Fibroblast of lung (primary cell): Measurements from ENCODE around the gene RYR1. TPM values are rescaled to one million over a fixed set of nuclear protein-coding genes. Genes with fewer than 3 reads are reported as not detected.

ENCODE experiments used
- DNase-seq, 2 donors: peaks; one replicate each; pipeline versions ENCODE4 v3.0.0 to v3.0.0-alpha.2; 2010; ENCODE audit warnings: low read depth in 2 of 2
- H2AFZ ChIP-seq: 2 replicates; pipeline ENCODE4 v1.5.1; 2012; ENCODE audit warnings: low read length, control low read depth, inconsistent platforms
- H3K27ac ChIP-seq: 2 replicates; pipeline ENCODE4 v1.5.1; 2011; ENCODE audit warnings: low read length, control low read depth; ENCODE audit not compliant: insufficient read depth
- H3K27me3 ChIP-seq: 2 replicates; pipeline ENCODE4 v1.5.1; 2011; ENCODE audit warnings: mild to moderate bottlenecking, low read length; ENCODE audit not compliant: control insufficient read depth, insufficient read depth
- H3K36me3 ChIP-seq: 2 replicates; pipeline ENCODE4 v1.5.1; 2011; ENCODE audit warnings: low read length; ENCODE audit not compliant: control insufficient read depth, insufficient read depth
- H3K4me1 ChIP-seq: 2 replicates; pipeline ENCODE4 v1.5.1; 2011; ENCODE audit warnings: low read length; ENCODE audit not compliant: control insufficient read depth, insufficient read depth; ENCODE audit errors: extremely low read depth
- H3K4me2 ChIP-seq: 2 replicates; pipeline ENCODE4 v1.5.1; 2011; ENCODE audit warnings: low read length, control low read depth; ENCODE audit not compliant: insufficient read depth; ENCODE audit errors: extremely low read depth
- H3K4me3 ChIP-seq, 4 experiments: fragments of 200-600 bp in 1 of 4; sonication (generic) in 1 of 4; replicated peaks in 1 of 4; 2 replicates each; pipeline ENCODE4 v1.5.1; 2011 to 2016; ENCODE audit warnings: low read length in 4 of 4, low read depth in 3 of 4, mild to moderate bottlenecking in 3 of 4, control low read depth in 2 of 4, inconsistent platforms in 1 of 4, mixed read lengths in 1 of 4; ENCODE audit not compliant: insufficient read depth in 1 of 4; ENCODE audit errors: control extremely low read depth in 1 of 4
- H3K79me2 ChIP-seq: 2 replicates; pipeline ENCODE4 v1.5.1; 2012; ENCODE audit warnings: mild to moderate bottlenecking, low read length, inconsistent platforms; ENCODE audit not compliant: control insufficient read depth, insufficient read depth
- H3K9ac ChIP-seq: 2 replicates; pipeline ENCODE4 v1.5.1; 2011; ENCODE audit warnings: mild to moderate bottlenecking, low read length, control low read depth; ENCODE audit not compliant: insufficient read depth
- H3K9me3 ChIP-seq: 2 replicates; pipeline ENCODE4 v1.5.1; 2012; ENCODE audit warnings: low read depth, low read length; ENCODE audit not compliant: control insufficient read depth, insufficient read depth
- H4K20me1 ChIP-seq: 2 replicates; pipeline ENCODE4 v1.5.1; 2011; ENCODE audit warnings: low read length; ENCODE audit not compliant: control insufficient read depth, insufficient read depth; ENCODE audit errors: extremely low read depth
- EZH2 ChIP-seq: IDR thresholded peaks from 2 replicates; pipeline ENCODE4 v1.5.1; 2012; ENCODE audit warnings: low read length, control low read depth, mild to moderate bottlenecking; ENCODE audit errors: missing control alignments
- polyA plus RNA-seq, 2 donors: library from polyadenylated mRNA; depleted of rRNA in 1 of 2; stranded (reverse) in 1 of 2; unstranded in 1 of 2; fragments of >200 nt; gene quantifications; 2 replicates each; pipeline ENCODE4 v1.2.1, GENCODE V29; 2011 to 2012; ENCODE audit warnings: missing spikeins in 1 of 2
- total RNA-seq: library from RNA; depleted of rRNA; stranded (reverse); fragments of >200 nt; gene quantifications from 2 replicates; pipeline ENCODE4 v1.2.1, GENCODE V29; 2014
- TF ChIP-seq, protein P1 (sequence below), 2 donors: IDR thresholded peaks in 1 of 2; conservative IDR thresholded peaks in 1 of 2; 1 replicate in 1 of 2; 2 replicates in 1 of 2; pipeline ENCODE4 v1.5.1; 2011 to 2012; ENCODE audit warnings: low read length in 2 of 2, control low read depth in 1 of 2, inconsistent platforms in 1 of 2, low read depth in 1 of 2, mild to moderate bottlenecking in 1 of 2

RYR1 gene
- total and polyA plus RNA-seq, 2 donors (not counting 1 experiment from before 2014, with no cell fraction given): under 0.01 TPM

DNA sequence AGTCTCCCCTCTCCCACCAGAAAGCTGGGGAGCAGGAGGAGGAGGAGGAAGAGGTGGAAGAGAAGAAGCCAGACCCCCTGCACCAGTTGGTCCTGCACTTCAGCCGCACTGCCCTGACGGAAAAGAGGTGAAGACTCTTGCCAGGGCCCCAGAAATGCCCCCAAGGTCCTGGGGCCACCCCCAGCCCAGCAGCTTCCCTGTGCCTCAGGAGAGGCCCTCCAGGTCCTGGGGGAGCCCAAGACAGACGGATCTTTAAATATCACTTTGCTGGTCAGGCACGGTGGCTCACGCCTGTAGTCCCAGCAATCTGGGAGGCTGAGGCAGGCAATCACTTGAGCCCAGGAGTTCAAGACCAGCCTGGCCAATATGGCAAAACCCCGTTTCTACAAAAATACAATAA lies 95.4 kb downstream of the RYR1 start:
- H3K4me2 ChIP-seq: no peak overlapping the region
- H3K9ac ChIP-seq: no peak overlapping the region
- no peak overlapping the region for H3K4me3 ChIP-seq
- no peak for DNase-seq
- no peaks in the 10 kb centered on the region for H3K79me2 ChIP-seq
- H3K27me3 ChIP-seq: no peaks in the 10 kb centered on the region
- no peaks in the 10 kb centered on the region for H3K36me3 ChIP-seq
- TF ChIP-seq EZH2: no peak
- TF ChIP-seq, protein P1, sequence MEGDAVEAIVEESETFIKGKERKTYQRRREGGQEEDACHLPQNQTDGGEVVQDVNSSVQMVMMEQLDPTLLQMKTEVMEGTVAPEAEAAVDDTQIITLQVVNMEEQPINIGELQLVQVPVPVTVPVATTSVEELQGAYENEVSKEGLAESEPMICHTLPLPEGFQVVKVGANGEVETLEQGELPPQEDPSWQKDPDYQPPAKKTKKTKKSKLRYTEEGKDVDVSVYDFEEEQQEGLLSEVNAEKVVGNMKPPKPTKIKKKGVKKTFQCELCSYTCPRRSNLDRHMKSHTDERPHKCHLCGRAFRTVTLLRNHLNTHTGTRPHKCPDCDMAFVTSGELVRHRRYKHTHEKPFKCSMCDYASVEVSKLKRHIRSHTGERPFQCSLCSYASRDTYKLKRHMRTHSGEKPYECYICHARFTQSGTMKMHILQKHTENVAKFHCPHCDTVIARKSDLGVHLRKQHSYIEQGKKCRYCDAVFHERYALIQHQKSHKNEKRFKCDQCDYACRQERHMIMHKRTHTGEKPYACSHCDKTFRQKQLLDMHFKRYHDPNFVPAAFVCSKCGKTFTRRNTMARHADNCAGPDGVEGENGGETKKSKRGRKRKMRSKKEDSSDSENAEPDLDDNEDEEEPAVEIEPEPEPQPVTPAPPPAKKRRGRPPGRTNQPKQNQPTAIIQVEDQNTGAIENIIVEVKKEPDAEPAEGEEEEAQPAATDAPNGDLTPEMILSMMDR (conservative IDR thresholded peaks at IDR 0.05 in 1 of 2, IDR thresholded peaks at IDR 0.05 in 1 of 2; ENCODE audit: low read depth in 1 of 2, low read length in 2 of 2): no peak
- H4K20me1 ChIP-seq: no peaks in the 10 kb centered on the region
- H3K9me3 ChIP-seq: no peaks in the 10 kb centered on the region
- H3K4me1 ChIP-seq: no peaks in the 10 kb centered on the region
- no peak overlapping the region for H3K27ac ChIP-seq
- H2AFZ ChIP-seq: no peak overlapping the region

DNA sequence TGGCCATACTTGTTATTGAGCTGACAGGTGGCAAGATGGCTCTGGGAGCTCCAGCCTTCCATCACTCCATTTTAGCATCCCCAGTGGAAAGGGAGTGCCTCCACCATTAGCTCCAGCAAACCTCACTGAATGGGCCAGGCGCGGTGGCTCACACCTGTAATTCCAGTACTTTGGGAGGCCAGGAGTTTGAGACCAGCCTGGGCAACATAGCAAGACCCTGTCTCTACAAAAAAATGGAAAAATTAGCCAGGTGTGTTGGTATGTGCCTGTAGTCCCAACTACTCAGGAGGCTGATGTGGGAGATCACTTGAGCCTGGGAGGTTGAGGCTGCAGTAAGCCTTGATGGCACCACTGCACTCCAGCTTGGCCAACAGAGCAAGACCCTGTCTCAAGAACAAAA lies 98.0 kb downstream of the RYR1 start:
- H3K4me3 ChIP-seq: no peak overlapping the region
- no peaks in the 10 kb centered on the region for H3K36me3 ChIP-seq
- no peak overlapping the region for H3K4me2 ChIP-seq
- TF ChIP-seq, protein P1 (conservative IDR thresholded peaks at IDR 0.05 in 1 of 2, IDR thresholded peaks at IDR 0.05 in 1 of 2; ENCODE audit: low read depth in 1 of 2, low read length in 2 of 2): no peak
- no peak for TF ChIP-seq EZH2
- no peak overlapping the region for H3K9ac ChIP-seq
- H4K20me1 ChIP-seq: no peaks in the 10 kb centered on the region
- no peak overlapping the region for H3K27ac ChIP-seq
- H2AFZ ChIP-seq: no peak overlapping the region
- no peaks in the 10 kb centered on the region for H3K79me2 ChIP-seq
- no peaks in the 10 kb centered on the region for H3K9me3 ChIP-seq
- no peaks in the 10 kb centered on the region for H3K4me1 ChIP-seq
- H3K27me3 ChIP-seq: no peaks in the 10 kb centered on the region
- no peak for DNase-seq

DNA sequence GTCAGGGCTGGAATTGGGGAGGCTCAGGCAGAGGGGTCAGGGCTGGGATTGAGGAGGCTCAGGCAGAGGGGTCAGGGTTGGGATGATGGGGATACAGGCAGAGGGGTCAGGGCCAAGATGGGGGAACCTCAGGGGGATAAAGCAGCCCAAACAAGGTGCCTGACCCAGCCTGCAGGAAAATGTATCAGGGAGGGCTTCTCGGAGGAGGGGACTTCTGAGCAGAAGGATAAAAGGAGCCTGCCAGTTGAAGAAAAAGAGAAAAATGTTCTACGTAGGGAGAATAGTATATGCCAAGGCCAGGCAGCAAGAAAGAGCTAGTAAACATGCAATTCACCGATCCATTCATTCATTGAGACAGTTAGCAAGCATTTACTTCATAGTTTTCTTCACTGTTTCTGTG lies 99.4 kb downstream of the RYR1 start:
- H3K9me3 ChIP-seq: no peaks in the 10 kb centered on the region
- no peak overlapping the region for H3K4me3 ChIP-seq
- TF ChIP-seq, protein P1 (conservative IDR thresholded peaks at IDR 0.05 in 1 of 2, IDR thresholded peaks at IDR 0.05 in 1 of 2; ENCODE audit: low read depth in 1 of 2, low read length in 2 of 2): no peak
- TF ChIP-seq EZH2: no peak
- H3K9ac ChIP-seq: no peak overlapping the region
- H3K27ac ChIP-seq: no peak overlapping the region
- no peaks in the 10 kb centered on the region for H4K20me1 ChIP-seq
- no peak overlapping the region for H2AFZ ChIP-seq
- DNase-seq: no peak
- no peak overlapping the region for H3K4me2 ChIP-seq
- H3K79me2 ChIP-seq: no peaks in the 10 kb centered on the region
- no peaks in the 10 kb centered on the region for H3K36me3 ChIP-seq
- no peaks in the 10 kb centered on the region for H3K4me1 ChIP-seq
- H3K27me3 ChIP-seq: no peaks in the 10 kb centered on the region
